Peyer's patch (tissue), 4 donors: Measurements from ENCODE around the gene MRPL36. TPM values are rescaled to one million over a fixed set of nuclear protein-coding genes. Genes with fewer than 3 reads are reported as not detected.

Experiments
- DNase-seq, 3 donors: peaks; one replicate each; pipeline ENCODE4 v3.0.0-alpha.2; 2017 to 2019
- H3K27ac ChIP-seq, 4 donors: fragments of 200-600 bp; sonication (generic); one replicate each; pipeline ENCODE4 v1.5.1; 2016 to 2019
- H3K27me3 ChIP-seq, 2 donors: fragments of 200-600 bp; sonication (generic); one replicate each; pipeline ENCODE4 v1.5.1; 2019
- H3K36me3 ChIP-seq, 3 donors: fragments of 200-600 bp; sonication (generic); one replicate each; pipeline ENCODE4 v1.5.1; 2016 to 2019
- H3K4me1 ChIP-seq, 4 donors: fragments of 200-600 bp; sonication (generic); one replicate each; pipeline ENCODE4 v1.5.1; 2016 to 2019
- H3K4me3 ChIP-seq, 4 donors: fragments of 200-600 bp; sonication (generic); 1 replicate in 3 of 4; 2 replicates in 1 of 4; pipeline ENCODE4 v1.5.1; 2016 to 2019; ENCODE audit warnings: mild to moderate bottlenecking in 1 of 4
- H3K9me3 ChIP-seq, 4 donors: fragments of 200-600 bp; sonication (generic); one replicate each; pipeline ENCODE4 v1.5.1; 2016 to 2019; ENCODE audit warnings: mild to moderate bottlenecking in 1 of 4
- CTCF ChIP-seq, 6 experiments: fragments of 450-650 bp in 4 of 6; fragments of 200-600 bp in 2 of 6; sonication (generic) in 1 of 6; IDR thresholded peaks; one replicate each; pipeline ENCODE4 v1.5.1; 2017 to 2019; ENCODE audit warnings: antibody characterized with exemption in 6 of 6, mild to moderate bottlenecking in 3 of 6, moderate library complexity in 1 of 6
- POLR2A ChIP-seq, 2 donors: fragments of 450-650 bp; IDR thresholded peaks; one replicate each; pipeline ENCODE4 v1.5.1; 2017; ENCODE audit warnings: antibody characterized with exemption in 2 of 2, mild to moderate bottlenecking in 2 of 2, moderate library complexity in 2 of 2
- total RNA-seq, 4 donors: library from RNA; depleted of rRNA; stranded (reverse); fragments of >200 nt; gene quantifications; one replicate each; pipeline ENCODE4 v1.1.0, GENCODE V29; 2016

The MRPL36 gene
- 10 to 100 TPM; 21.9 to 23.9 (median 23.3) TPM for total RNA-seq

- Histone ChIP-seq H3K9me3 (no peaks in the 10 kb centered on the region), H3K27ac (peak within 1 kb of the TSS; percentile 77 to 89 (median 86)), H3K27me3 (no peaks in the 10 kb centered on the region), H3K4me1 (peaks cover 0 to 24% (median 3%) of the 10 kb centered on the region in 4 donors), H3K36me3 (peaks cover 0 to 41% (median 0%) of the 10 kb centered on the region in 3 donors), H3K4me3 (peak within 1 kb of the TSS; percentile 82 to 94 (median 87))
- peak; percentile 94 to 98 (median 97) for DNase-seq
- TF ChIP-seq POLR2A (IDR thresholded peaks at IDR 0.05) (peak; percentile 82 to 90), CTCF (IDR thresholded peaks at IDR 0.05) (peak in 2 of 6 experiments; percentile 6 to 13)
These were observed at the start of gene MRPL36 for GRCh38 chr5:1799602-1800471. Gene MRPL36 (minus strand): TSS chr5:1799837. CDS start chr5:1798935, 902 bp downstream.

- no peak overlapping the region for H3K4me3 ChIP-seq
- no peaks in the 10 kb centered on the region for H3K27me3 ChIP-seq
- DNase-seq: no peak
- no peak for TF ChIP-seq CTCF (IDR thresholded peaks at IDR 0.05)
- TF ChIP-seq POLR2A (IDR thresholded peaks at IDR 0.05): no peak
- H3K36me3 ChIP-seq: no peaks in the 10 kb centered on the region
- H3K4me1 ChIP-seq: no peaks in the 10 kb centered on the region
- no peaks in the 10 kb centered on the region for H3K9me3 ChIP-seq
- H3K27ac ChIP-seq: no peak overlapping the region
These were observed 48.0 kb upstream of the MRPL36 start for GRCh38 chr5:1847611-1848010.

- no peak overlapping the region for H3K27ac ChIP-seq
- no peaks in the 10 kb centered on the region for H3K27me3 ChIP-seq
- H3K36me3 ChIP-seq: no peaks in the 10 kb centered on the region
- TF ChIP-seq POLR2A (IDR thresholded peaks at IDR 0.05): no peak
- no peak for TF ChIP-seq CTCF (IDR thresholded peaks at IDR 0.05)
- no peak for DNase-seq
- H3K4me3 ChIP-seq: no peak overlapping the region
- no peaks in the 10 kb centered on the region for H3K4me1 ChIP-seq
- H3K9me3 ChIP-seq: no peaks in the 10 kb centered on the region
These were observed 47.4 kb upstream of the MRPL36 start for GRCh38 chr5:1847056-1847455.

- no peak overlapping the region for H3K27ac ChIP-seq
- DNase-seq: no peak
- no peaks in the 10 kb centered on the region for H3K36me3 ChIP-seq
- TF ChIP-seq CTCF (IDR thresholded peaks at IDR 0.05): no peak
- TF ChIP-seq POLR2A (IDR thresholded peaks at IDR 0.05): no peak
- no peaks in the 10 kb centered on the region for H3K4me1 ChIP-seq
- H3K9me3 ChIP-seq: no peaks in the 10 kb centered on the region
- H3K27me3 ChIP-seq: no peaks in the 10 kb centered on the region
- no peak overlapping the region for H3K4me3 ChIP-seq
These were observed 46.9 kb upstream of the MRPL36 start for GRCh38 chr5:1846583-1846982.

GRCh38 chr5:1845696-1846095, 46.1 kb upstream of the MRPL36 start:
- H3K36me3 ChIP-seq: no peaks in the 10 kb centered on the region
- no peaks in the 10 kb centered on the region for H3K9me3 ChIP-seq
- H3K4me1 ChIP-seq: no peaks in the 10 kb centered on the region
- no peak for DNase-seq
- no peak overlapping the region for H3K4me3 ChIP-seq
- TF ChIP-seq POLR2A (IDR thresholded peaks at IDR 0.05): no peak
- no peak for TF ChIP-seq CTCF (IDR thresholded peaks at IDR 0.05)
- no peaks in the 10 kb centered on the region for H3K27me3 ChIP-seq
- H3K27ac ChIP-seq: no peak overlapping the region
